CD14-positive monocyte (primary cell): Measurements from ENCODE around the gene TBC1D16. TPM values are rescaled to one million over a fixed set of nuclear protein-coding genes. Genes with fewer than 3 reads are reported as not detected.

Source experiments
- DNase-seq, 3 donors: peaks; one replicate each; pipeline ENCODE4 v3.0.0-alpha.2; 2011 to 2022
- H2AFZ ChIP-seq: 2 replicates; pipeline ENCODE4 v1.6.0; 2012; ENCODE audit warnings: mild to moderate bottlenecking, low read depth, low read length, inconsistent platforms; ENCODE audit not compliant: insufficient read depth, poor library complexity, severe bottlenecking
- H3K27ac ChIP-seq, 2 donors: 1 replicate in 1 of 2; 2 replicates in 1 of 2; pipeline ENCODE4 v1.5.1; 2012 to 2013; ENCODE audit warnings: low read length in 2 of 2, control low read depth in 1 of 2, inconsistent platforms in 1 of 2, low read depth in 1 of 2, mild to moderate bottlenecking in 1 of 2
- H3K27me3 ChIP-seq, 2 donors: one replicate each; pipeline versions ENCODE4 v1.6.0 to v1.6.1; 2011 to 2013; ENCODE audit warnings: low read length in 2 of 2; ENCODE audit not compliant: control insufficient read depth in 2 of 2, insufficient read depth in 2 of 2
- H3K36me3 ChIP-seq, 2 donors: replicated peaks in 1 of 2; 1 replicate in 1 of 2; 2 replicates in 1 of 2; pipeline versions ENCODE4 v1.5.1 to v1.6.1; 2012 to 2013; ENCODE audit warnings: low read length in 2 of 2, control low read depth in 1 of 2, inconsistent platforms in 1 of 2, mild to moderate bottlenecking in 1 of 2; ENCODE audit not compliant: insufficient read depth in 2 of 2, control insufficient read depth in 1 of 2
- H3K4me1 ChIP-seq, 2 donors: 1 replicate in 1 of 2; 2 replicates in 1 of 2; pipeline versions ENCODE4 v1.5.1 to v1.6.1; 2012 to 2013; ENCODE audit warnings: low read length in 2 of 2, control low read depth in 1 of 2, inconsistent platforms in 1 of 2, mild to moderate bottlenecking in 1 of 2, moderate library complexity in 1 of 2; ENCODE audit not compliant: insufficient read depth in 2 of 2, control insufficient read depth in 1 of 2
- H3K4me2 ChIP-seq: replicated peaks from 2 replicates; pipeline ENCODE3; 2012; ENCODE audit warnings: low read length, moderate library complexity, mild to moderate bottlenecking; ENCODE audit not compliant: poor library complexity, severe bottlenecking; ENCODE audit errors: extremely low read depth
- H3K4me3 ChIP-seq, 3 experiments: fragments of 200-600 bp in 1 of 3; sonication (generic) in 1 of 3; replicated peaks in 1 of 3; 1 replicate in 2 of 3; 2 replicates in 1 of 3; pipeline ENCODE4 v1.5.1; 2011 to 2013; ENCODE audit warnings: low read length in 3 of 3, mild to moderate bottlenecking in 3 of 3, control low read depth in 2 of 3, low read depth in 2 of 3, inconsistent platforms in 1 of 3, moderate library complexity in 1 of 3
- H3K79me2 ChIP-seq: 2 replicates; pipeline ENCODE4 v1.6.0; 2012; ENCODE audit warnings: mild to moderate bottlenecking, control low read depth, inconsistent platforms, low read length, moderate library complexity; ENCODE audit not compliant: insufficient read depth
- H3K9ac ChIP-seq: 2 replicates; pipeline ENCODE4 v1.6.0; 2017; ENCODE audit warnings: low read length, mild to moderate bottlenecking; ENCODE audit not compliant: insufficient read depth, poor library complexity, severe bottlenecking
- H3K9me3 ChIP-seq, 2 donors: replicated peaks in 1 of 2; 1 replicate in 1 of 2; 2 replicates in 1 of 2; pipeline versions ENCODE4 v1.5.1 to v1.6.1; 2012 to 2013; ENCODE audit warnings: low read length in 2 of 2, control low read depth in 1 of 2; ENCODE audit not compliant: control insufficient read depth in 1 of 2, insufficient read depth in 1 of 2
- H4K20me1 ChIP-seq: 2 replicates; pipeline ENCODE4 v1.6.0; 2012; ENCODE audit warnings: mild to moderate bottlenecking, low read length, control low read depth, moderate library complexity; ENCODE audit not compliant: insufficient read depth
- H3K27ac Mint-ChIP-seq, 7 donors: one replicate each; pipeline ENCODE4 v1.8.0; 2020; ENCODE audit warnings: mild to moderate bottlenecking in 7 of 7, mixed read lengths in 7 of 7, moderate library complexity in 6 of 7, inconsistent platforms in 2 of 7
- H3K27me3 Mint-ChIP-seq, 3 donors: one replicate each; pipeline ENCODE4 v1.8.0; 2021 to 2022; ENCODE audit warnings: low read depth in 3 of 3, mild to moderate bottlenecking in 3 of 3, mixed read lengths in 3 of 3, moderate library complexity in 3 of 3, inconsistent platforms in 1 of 3
- H3K36me3 Mint-ChIP-seq, 2 donors: one replicate each; pipeline ENCODE4 v1.8.0; 2020; ENCODE audit warnings: mixed read lengths in 2 of 2, inconsistent platforms in 1 of 2, mild to moderate bottlenecking in 1 of 2
- H3K4me1 Mint-ChIP-seq: one replicate; pipeline ENCODE4 v1.8.0; 2020; ENCODE audit warnings: mild to moderate bottlenecking, mixed read lengths
- H3K4me3 Mint-ChIP-seq, 2 donors: one replicate each; pipeline ENCODE4 v1.8.0; 2020; ENCODE audit warnings: mild to moderate bottlenecking in 2 of 2, mixed read lengths in 2 of 2, moderate library complexity in 1 of 2
- H3K9me3 Mint-ChIP-seq, 7 donors: one replicate each; pipeline ENCODE4 v1.8.0; 2020 to 2022; ENCODE audit warnings: mixed read lengths in 7 of 7, mild to moderate bottlenecking in 6 of 7, moderate library complexity in 6 of 7, inconsistent platforms in 2 of 7
- CTCF ChIP-seq: fragments of 200-600 bp; IDR thresholded peaks from one replicate; pipeline ENCODE4 v1.8.0; 2022; ENCODE audit warnings: antibody characterized with exemption, mild to moderate bottlenecking
- WGBS: methylation state at CpG from one replicate; pipeline ENCODE4 v1.1.5; 2013; ENCODE audit warnings: missing lambda C conversion rate; ENCODE audit not compliant: insufficient coverage; 5-methylcytosine and 5-hydroxymethylcytosine counted together
- intact Hi-C, 2 donors: fragments of 100-400 bp; cut with micrococcal nuclease; formaldehyde crosslinking; loops; one replicate each; pipeline versions ENCODE4 v1.15.0 to v1.15.1; 2023
- polyA plus RNA-seq, 3 donors: library from polyadenylated mRNA; depleted of rRNA in 1 of 3; unstranded in 2 of 3; stranded (reverse) in 1 of 3; fragments of 300-500 nt in 2 of 3; fragments of >200 nt in 1 of 3; fragmentation: Illumina TruSeq in 2 of 3; gene quantifications; 1 replicate in 2 of 3; 2 replicates in 1 of 3; pipeline ENCODE4 v1.2.3, GENCODE V29; 2012 to 2021

Gene TBC1D16
- polyA plus RNA-seq, 3 donors = 0.11 to 0.53 (median 0.27) TPM

GRCh38 chr17:80064696-80065095 is 29.0 kb upstream of the TBC1D16 start:
- no peak overlapping the region for H3K4me3 ChIP-seq
- no peaks in the 10 kb centered on the region for H3K27me3 ChIP-seq
- WGBS = 94% methylated on average over 8 of the region's 8 CpGs
- H3K9me3 ChIP-seq = no peaks in the 10 kb centered on the region
- no peaks in the 10 kb centered on the region for H3K9me3 Mint-ChIP-seq
- no peak for DNase-seq
- peak overlapping the region; percentile 31 for H2AFZ ChIP-seq
- no peak overlapping the region for H3K27ac ChIP-seq
- no peaks in the 10 kb centered on the region for H3K79me2 ChIP-seq
- peak overlapping the region in 1 of 7 donors; percentile 30 for H3K27ac Mint-ChIP-seq
- peaks cover 4 to 11% (median 5%) of the 10 kb centered on the region in 3 donors for H3K27me3 Mint-ChIP-seq
- no peak for TF ChIP-seq CTCF
- peaks cover 22% of the 10 kb centered on the region for H3K4me1 Mint-ChIP-seq
- peaks cover 10 to 11% of the 10 kb centered on the region in 2 donors for H3K4me1 ChIP-seq
- no peak overlapping the region for H3K4me2 ChIP-seq
- H4K20me1 ChIP-seq = no peaks in the 10 kb centered on the region
- no peak overlapping the region for H3K9ac ChIP-seq
- H3K4me3 Mint-ChIP-seq = no peak overlapping the region
- intact Hi-C loops = no loop called here
- no peaks in the 10 kb centered on the region for H3K36me3 ChIP-seq
- H3K36me3 Mint-ChIP-seq = no peaks in the 10 kb centered on the region

GRCh38 chr17:80063830-80064585 is 28.3 kb upstream of the TBC1D16 start:
- Mint-ChIP-seq H3K27ac (peak overlapping the region in 3 of 7 donors; percentile 30 to 68 (median 42)), H3K36me3 (no peaks in the 10 kb centered on the region), H3K4me1 (peaks cover 16% of the 10 kb centered on the region), H3K27me3 (peaks cover 3 to 7% (median 4%) of the 10 kb centered on the region in 3 donors), H3K4me3 (peak overlapping the region in 1 of 2 donors; percentile 79), H3K9me3 (no peaks in the 10 kb centered on the region)
- H4K20me1 ChIP-seq = no peaks in the 10 kb centered on the region
- H3K4me1 ChIP-seq = peaks cover 10 to 11% of the 10 kb centered on the region in 2 donors
- TF ChIP-seq CTCF = no peak
- no peaks in the 10 kb centered on the region for H3K36me3 ChIP-seq
- 61% methylated on average over 21 of the region's 27 CpGs for WGBS
- H2AFZ ChIP-seq = peak overlapping the region; percentile 31
- DNase-seq = peak; percentile 43 to 68 (median 49)
- intact Hi-C loops = no loop called here
- H3K27ac ChIP-seq = no peak overlapping the region
- no peak overlapping the region for H3K9ac ChIP-seq
- no peaks in the 10 kb centered on the region for H3K27me3 ChIP-seq
- peak overlapping the region; percentile 4 for H3K4me2 ChIP-seq
- no peak overlapping the region for H3K4me3 ChIP-seq
- no peaks in the 10 kb centered on the region for H3K79me2 ChIP-seq
- H3K9me3 ChIP-seq = no peaks in the 10 kb centered on the region
